HL-60 (cell line): ENCODE data around the gene GRM6.

ENCODE experiments used
- DNase-seq, 2 experiments: peaks; one replicate each; pipeline ENCODE4 v3.0.0-alpha.2; 2010 to 2020; ENCODE audit warnings: low read depth in 1 of 2, low spot score in 1 of 2
- H3K27ac ChIP-seq: fragments of 250-450 bp; sonication (Bioruptor Pico); replicated peaks from 2 replicates; pipeline ENCODE4 v1.5.1; 2020; ENCODE audit warnings: mild to moderate bottlenecking, moderate library complexity
- H3K27me3 ChIP-seq: fragments of 250-450 bp; sonication (Bioruptor Pico); 2 replicates; pipeline ENCODE4 v1.5.1; 2021; ENCODE audit warnings: mild to moderate bottlenecking, moderate library complexity; ENCODE audit not compliant: insufficient read depth, poor library complexity, severe bottlenecking
- H3K4me3 ChIP-seq: replicated peaks from 2 replicates; pipeline ENCODE4 v1.5.1; 2011; ENCODE audit warnings: mild to moderate bottlenecking, control low read depth, low read length; ENCODE audit not compliant: insufficient read depth
- GABPA ChIP-seq: IDR thresholded peaks from 2 replicates; pipeline ENCODE4 v1.6.1; 2012; ENCODE audit warnings: low read depth
- POLR2AphosphoS5 ChIP-seq: IDR thresholded peaks from 2 replicates; pipeline ENCODE4 v1.6.1; 2012; ENCODE audit warnings: low read depth
- SPI1 ChIP-seq: IDR thresholded peaks from 2 replicates; pipeline ENCODE4 v1.6.1; 2012; ENCODE audit warnings: low read depth, mild to moderate bottlenecking, borderline replicate concordance
- TF ChIP-seq, protein P1 (sequence below): IDR thresholded peaks from 2 replicates; pipeline ENCODE4 v1.6.1; 2012; ENCODE audit warnings: low read depth; ENCODE audit not compliant: insufficient replicate concordance
- TF ChIP-seq, protein P2 (sequence below): IDR thresholded peaks from one replicate; pipeline ENCODE4 v1.5.1; 2011; ENCODE audit warnings: low read length, control low read depth, inconsistent platforms; ENCODE audit not compliant: insufficient read depth

GRM6 gene

DNA sequence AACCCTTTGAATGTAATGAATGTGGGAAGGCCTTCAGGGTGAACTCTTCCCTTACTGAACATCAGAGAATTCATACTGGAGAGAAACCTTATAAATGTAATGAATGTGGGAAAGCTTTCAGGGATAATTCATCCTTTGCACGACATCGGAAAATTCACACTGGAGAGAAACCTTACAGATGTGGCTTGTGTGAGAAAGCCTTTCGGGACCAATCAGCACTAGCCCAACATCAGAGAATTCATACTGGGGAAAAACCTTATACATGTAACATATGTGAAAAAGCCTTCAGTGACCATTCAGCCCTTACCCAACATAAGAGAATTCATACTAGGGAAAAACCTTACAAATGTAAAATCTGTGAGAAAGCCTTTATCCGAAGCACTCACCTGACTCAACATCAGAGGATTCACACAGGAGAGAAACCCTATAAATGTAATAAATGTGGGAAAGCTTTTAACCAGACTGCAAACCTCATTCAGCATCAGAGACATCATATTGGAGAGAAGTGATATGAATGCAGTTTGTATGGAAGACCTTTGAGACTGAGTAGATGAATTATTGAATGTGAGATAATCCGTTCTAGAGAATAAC is 29.6 kb downstream of the GRM6 start:
- no peak overlapping the region for H3K4me3 ChIP-seq
- no peak for TF ChIP-seq GABPA
- TF ChIP-seq POLR2AphosphoS5: no peak
- TF ChIP-seq, protein P1, sequence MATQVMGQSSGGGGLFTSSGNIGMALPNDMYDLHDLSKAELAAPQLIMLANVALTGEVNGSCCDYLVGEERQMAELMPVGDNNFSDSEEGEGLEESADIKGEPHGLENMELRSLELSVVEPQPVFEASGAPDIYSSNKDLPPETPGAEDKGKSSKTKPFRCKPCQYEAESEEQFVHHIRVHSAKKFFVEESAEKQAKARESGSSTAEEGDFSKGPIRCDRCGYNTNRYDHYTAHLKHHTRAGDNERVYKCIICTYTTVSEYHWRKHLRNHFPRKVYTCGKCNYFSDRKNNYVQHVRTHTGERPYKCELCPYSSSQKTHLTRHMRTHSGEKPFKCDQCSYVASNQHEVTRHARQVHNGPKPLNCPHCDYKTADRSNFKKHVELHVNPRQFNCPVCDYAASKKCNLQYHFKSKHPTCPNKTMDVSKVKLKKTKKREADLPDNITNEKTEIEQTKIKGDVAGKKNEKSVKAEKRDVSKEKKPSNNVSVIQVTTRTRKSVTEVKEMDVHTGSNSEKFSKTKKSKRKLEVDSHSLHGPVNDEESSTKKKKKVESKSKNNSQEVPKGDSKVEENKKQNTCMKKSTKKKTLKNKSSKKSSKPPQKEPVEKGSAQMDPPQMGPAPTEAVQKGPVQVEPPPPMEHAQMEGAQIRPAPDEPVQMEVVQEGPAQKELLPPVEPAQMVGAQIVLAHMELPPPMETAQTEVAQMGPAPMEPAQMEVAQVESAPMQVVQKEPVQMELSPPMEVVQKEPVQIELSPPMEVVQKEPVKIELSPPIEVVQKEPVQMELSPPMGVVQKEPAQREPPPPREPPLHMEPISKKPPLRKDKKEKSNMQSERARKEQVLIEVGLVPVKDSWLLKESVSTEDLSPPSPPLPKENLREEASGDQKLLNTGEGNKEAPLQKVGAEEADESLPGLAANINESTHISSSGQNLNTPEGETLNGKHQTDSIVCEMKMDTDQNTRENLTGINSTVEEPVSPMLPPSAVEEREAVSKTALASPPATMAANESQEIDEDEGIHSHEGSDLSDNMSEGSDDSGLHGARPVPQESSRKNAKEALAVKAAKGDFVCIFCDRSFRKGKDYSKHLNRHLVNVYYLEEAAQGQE: no peak
- DNase-seq: no peak
- no peaks in the 10 kb centered on the region for H3K27me3 ChIP-seq
- no peak overlapping the region for H3K27ac ChIP-seq

DNA sequence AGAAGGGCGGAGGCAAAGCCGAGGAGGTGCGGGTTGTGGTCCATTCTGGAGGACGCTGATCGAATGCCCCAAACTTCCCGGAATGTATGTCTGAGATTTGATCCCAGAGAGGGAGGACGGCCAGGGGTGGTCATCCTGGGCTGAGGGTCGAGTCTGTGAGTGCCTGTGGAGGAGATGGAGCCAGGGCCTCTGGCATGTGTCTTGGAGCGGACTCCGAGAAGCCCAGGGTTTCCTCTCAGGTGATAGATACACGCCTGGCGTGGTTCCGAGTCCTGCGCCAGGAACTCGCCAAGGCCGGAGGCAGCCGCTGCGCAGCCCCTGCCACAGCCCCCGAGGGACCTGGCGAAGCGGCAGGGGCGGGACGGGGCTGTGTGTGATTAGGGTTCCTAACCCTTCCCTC is 53.8 kb downstream of the GRM6 start:
- TF ChIP-seq, protein P1: no peak
- TF ChIP-seq POLR2AphosphoS5: no peak
- TF ChIP-seq GABPA: no peak
- TF ChIP-seq SPI1: no peak
- TF ChIP-seq, protein P2, sequence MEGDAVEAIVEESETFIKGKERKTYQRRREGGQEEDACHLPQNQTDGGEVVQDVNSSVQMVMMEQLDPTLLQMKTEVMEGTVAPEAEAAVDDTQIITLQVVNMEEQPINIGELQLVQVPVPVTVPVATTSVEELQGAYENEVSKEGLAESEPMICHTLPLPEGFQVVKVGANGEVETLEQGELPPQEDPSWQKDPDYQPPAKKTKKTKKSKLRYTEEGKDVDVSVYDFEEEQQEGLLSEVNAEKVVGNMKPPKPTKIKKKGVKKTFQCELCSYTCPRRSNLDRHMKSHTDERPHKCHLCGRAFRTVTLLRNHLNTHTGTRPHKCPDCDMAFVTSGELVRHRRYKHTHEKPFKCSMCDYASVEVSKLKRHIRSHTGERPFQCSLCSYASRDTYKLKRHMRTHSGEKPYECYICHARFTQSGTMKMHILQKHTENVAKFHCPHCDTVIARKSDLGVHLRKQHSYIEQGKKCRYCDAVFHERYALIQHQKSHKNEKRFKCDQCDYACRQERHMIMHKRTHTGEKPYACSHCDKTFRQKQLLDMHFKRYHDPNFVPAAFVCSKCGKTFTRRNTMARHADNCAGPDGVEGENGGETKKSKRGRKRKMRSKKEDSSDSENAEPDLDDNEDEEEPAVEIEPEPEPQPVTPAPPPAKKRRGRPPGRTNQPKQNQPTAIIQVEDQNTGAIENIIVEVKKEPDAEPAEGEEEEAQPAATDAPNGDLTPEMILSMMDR: no peak
- Histone ChIP-seq H3K27me3 (no peaks in the 10 kb centered on the region), H3K27ac (no peak overlapping the region), H3K4me3 (no peak overlapping the region)
- DNase-seq: no peak

DNA sequence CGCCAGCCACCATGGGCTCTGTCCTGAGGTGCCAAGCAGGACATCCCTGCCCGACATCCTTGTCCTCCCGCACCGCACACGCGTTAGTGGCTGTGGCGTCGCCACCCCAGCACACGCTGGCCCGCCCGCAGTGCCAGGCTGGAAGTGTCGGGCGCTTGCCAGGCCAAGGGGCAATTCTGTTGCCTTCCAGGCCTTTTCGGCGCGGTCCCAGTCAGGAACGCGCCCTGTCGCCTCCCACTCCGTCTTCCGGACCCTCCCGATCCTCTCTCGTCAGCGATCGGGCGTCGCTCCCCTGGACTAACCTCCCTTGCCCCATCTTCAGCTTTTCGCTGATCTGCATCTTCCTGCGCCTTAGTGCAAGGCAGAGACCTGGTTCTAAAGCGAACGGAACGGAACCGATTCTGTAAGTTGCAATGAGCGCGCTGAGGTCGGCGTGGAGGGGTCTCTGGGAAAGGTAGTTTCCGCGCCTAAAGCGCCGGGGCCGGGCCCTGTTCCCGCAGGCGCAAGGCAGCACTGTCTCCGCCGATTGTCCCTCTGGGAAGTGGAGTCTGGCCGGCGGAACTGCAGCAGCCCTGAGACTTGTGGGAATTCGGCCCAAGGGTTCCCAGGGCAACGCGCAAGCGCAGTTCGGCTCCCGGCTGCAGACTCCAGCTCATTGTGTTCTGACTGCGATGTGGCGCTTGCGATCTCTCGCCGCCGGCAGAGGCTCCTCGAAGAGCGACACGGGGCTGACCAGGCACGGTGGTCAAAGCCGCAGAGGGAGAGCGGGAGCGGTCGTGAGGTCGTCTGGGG is 54.4 kb downstream of the GRM6 start, which contains the start of gene ZNF454:
ZNF454 (plus strand) TSS at position 630 of the 792 bp plus-strand sequence. CDS start 1,594 bp downstream, outside the sequence.
- H3K27me3 ChIP-seq: no peaks in the 10 kb centered on the region
- H3K27ac ChIP-seq: no peak within 1 kb of the TSS
- no peak for TF ChIP-seq POLR2AphosphoS5
- TF ChIP-seq GABPA: no peak
- TF ChIP-seq, protein P1: no peak
- TF ChIP-seq SPI1: no peak
- TF ChIP-seq, protein P2: no peak
- no peak for DNase-seq
- no peak within 1 kb of the TSS for H3K4me3 ChIP-seq
